Activated naive CD8-positive, alpha-beta T cell (primary cell): ENCODE results near the gene FANCE.

ENCODE experiments used
- H3K27ac Mint-ChIP-seq: one replicate; pipeline ENCODE4 v1.8.0; 2021; ENCODE audit warnings: mixed read lengths
- H3K27me3 Mint-ChIP-seq: one replicate; pipeline ENCODE4 v1.8.0; 2021; ENCODE audit warnings: mixed read lengths
- H3K36me3 Mint-ChIP-seq: one replicate; pipeline ENCODE4 v1.8.0; 2021; ENCODE audit warnings: mixed read lengths
- H3K4me1 Mint-ChIP-seq: one replicate; pipeline ENCODE4 v1.8.0; 2021; ENCODE audit warnings: low read depth, mixed read lengths
- H3K4me3 Mint-ChIP-seq: one replicate; pipeline ENCODE4 v1.8.0; 2021; ENCODE audit warnings: mild to moderate bottlenecking, mixed read lengths
- H3K9me3 Mint-ChIP-seq: one replicate; pipeline ENCODE4 v1.8.0; 2021; ENCODE audit warnings: low read depth, mixed read lengths

The FANCE gene

DNA sequence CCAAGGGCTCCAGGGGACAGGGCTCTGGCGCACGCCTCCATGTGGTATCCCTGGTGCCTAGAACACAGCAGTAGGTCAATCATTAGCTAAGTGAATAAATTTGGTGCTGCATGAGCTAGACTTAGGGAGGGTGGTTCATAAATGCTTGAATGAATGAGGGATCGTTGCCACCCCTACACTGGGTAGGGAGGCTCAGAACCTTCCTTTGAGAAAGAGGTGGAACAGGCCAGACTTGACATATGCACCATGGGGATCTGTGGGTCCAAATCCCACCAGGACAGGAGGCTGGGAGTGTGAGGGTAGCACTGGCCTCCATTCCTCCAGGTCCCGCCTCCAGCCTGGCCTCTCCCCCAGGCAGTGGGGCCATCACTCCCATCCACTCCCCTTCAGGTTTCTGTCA lies 30.9 kb downstream of the FANCE start:
- H3K4me1 Mint-ChIP-seq, result no peaks in the 10 kb centered on the region
- no peaks in the 10 kb centered on the region for H3K27me3 Mint-ChIP-seq
- no peaks in the 10 kb centered on the region for H3K36me3 Mint-ChIP-seq
- H3K4me3 Mint-ChIP-seq, result no peak overlapping the region
- H3K27ac Mint-ChIP-seq, result no peak overlapping the region
- no peaks in the 10 kb centered on the region for H3K9me3 Mint-ChIP-seq

DNA sequence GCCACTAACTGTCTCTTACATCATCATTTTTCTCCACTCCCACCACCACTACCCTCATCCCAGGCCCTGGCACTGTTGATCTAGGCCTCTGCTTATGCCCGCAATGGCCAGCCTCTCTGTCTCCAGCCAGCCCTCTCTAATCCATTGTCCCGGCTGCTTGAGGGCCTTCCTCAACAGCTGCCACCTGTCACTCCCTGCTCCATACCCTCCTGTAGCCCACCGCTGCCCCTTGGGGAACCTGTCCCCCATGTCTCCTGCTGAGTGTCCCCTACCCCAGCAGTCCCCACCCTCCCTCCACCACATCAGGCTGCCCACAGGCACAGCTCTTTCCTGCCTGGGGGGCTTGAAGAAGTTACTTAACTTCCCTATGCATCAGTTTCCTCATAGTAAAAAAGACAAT lies 31.4 kb downstream of the FANCE start:
- Mint-ChIP-seq H3K4me3 (no peak overlapping the region), H3K27ac (no peak overlapping the region), H3K36me3 (no peaks in the 10 kb centered on the region), H3K9me3 (no peaks in the 10 kb centered on the region), H3K27me3 (no peaks in the 10 kb centered on the region), H3K4me1 (no peaks in the 10 kb centered on the region)

DNA sequence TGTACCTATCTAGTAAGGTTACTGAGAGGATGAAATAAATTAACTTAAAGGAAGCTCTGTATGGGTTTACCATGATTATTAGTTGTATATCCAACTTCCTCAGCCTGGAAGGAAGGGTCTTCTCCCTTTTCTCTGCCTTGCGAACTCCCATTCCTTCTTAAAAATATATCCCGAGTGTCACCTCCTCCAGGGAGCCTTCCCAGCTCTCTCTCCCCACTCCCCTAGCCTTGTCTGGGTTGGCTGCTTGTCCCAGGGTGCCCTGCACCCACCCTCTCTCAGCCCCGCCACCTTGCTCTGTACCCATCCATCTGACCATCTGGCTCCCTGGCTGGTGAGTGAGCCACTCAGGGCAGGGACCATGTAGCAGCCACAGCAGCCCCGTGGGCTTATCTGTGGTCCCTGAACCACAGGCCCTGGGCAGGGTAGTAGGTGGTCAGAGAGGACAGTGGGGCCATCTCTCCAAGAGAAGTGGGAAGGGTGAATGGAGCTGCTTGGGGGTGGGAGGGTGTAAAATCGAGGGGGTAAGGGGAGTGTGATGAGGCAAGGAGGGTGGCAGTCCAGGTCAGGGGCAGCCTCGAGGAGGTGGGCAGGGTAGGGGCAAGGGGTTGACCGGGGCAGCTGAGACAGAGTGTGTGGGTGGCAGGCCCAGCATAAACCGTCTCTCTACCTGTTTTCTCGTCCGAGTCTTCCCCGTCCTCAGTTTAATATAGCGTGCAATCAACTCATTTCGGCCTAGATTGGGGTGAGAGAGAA lies 31.9 kb downstream of the FANCE start:
- no peak overlapping the region for H3K4me3 Mint-ChIP-seq
- no peaks in the 10 kb centered on the region for H3K36me3 Mint-ChIP-seq
- no peaks in the 10 kb centered on the region for H3K27me3 Mint-ChIP-seq
- no peak overlapping the region for H3K27ac Mint-ChIP-seq
- no peaks in the 10 kb centered on the region for H3K4me1 Mint-ChIP-seq
- H3K9me3 Mint-ChIP-seq, result no peaks in the 10 kb centered on the region

DNA sequence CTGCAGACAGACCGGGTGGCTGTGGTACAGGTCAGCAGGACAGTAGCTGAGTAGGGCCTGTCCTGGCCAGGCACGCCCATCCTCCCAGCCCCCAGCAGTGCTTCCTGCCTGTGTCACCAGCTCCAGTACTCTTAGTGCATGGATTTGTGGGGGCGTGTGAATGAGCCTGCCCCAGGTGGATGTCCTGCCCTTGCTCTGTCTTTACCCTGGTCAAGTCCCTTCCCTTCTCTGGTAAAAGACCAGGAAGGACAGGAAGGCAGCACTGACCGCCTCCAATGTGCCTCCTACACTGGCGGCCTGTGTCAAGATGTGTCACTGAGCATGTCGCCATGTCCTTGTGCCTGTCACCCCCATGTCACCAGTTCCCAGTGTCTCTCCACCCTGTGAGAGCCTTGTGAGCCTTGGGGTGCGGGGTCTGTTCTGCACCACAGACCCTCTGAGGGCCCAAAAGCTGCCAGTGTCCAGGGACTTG lies 32.8 kb downstream of the FANCE start:
- H3K27me3 Mint-ChIP-seq, result no peaks in the 10 kb centered on the region
- H3K9me3 Mint-ChIP-seq, result no peaks in the 10 kb centered on the region
- no peak overlapping the region for H3K4me3 Mint-ChIP-seq
- H3K4me1 Mint-ChIP-seq, result no peaks in the 10 kb centered on the region
- H3K36me3 Mint-ChIP-seq, result no peaks in the 10 kb centered on the region
- H3K27ac Mint-ChIP-seq, result no peak overlapping the region

DNA sequence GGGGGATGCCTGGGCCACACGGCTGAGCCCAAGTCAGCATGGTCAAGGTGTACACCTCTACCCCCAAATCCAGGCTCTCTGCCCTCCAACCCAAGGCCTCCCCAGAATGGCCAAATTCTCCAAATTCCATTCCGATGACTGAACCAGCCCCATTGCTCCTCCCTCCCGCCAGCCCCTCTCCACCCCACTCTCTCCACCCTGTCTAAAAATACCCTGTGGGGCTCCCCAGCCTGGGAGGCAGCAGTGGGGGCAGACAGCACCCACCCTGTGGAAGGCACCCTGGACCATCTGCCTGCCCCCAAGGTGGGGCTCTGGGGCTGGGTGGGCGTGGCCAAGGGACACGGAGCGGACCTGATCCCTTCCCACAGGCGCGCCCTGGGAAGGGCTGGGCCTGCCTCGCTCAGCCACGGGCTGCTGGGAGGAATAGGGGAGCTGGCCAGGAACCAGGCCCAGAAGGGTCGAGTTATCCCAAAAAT lies 33.3 kb downstream of the FANCE start:
- H3K27me3 Mint-ChIP-seq, result no peaks in the 10 kb centered on the region
- H3K4me3 Mint-ChIP-seq, result no peak overlapping the region
- no peaks in the 10 kb centered on the region for H3K9me3 Mint-ChIP-seq
- no peaks in the 10 kb centered on the region for H3K36me3 Mint-ChIP-seq
- no peaks in the 10 kb centered on the region for H3K4me1 Mint-ChIP-seq
- no peak overlapping the region for H3K27ac Mint-ChIP-seq

DNA sequence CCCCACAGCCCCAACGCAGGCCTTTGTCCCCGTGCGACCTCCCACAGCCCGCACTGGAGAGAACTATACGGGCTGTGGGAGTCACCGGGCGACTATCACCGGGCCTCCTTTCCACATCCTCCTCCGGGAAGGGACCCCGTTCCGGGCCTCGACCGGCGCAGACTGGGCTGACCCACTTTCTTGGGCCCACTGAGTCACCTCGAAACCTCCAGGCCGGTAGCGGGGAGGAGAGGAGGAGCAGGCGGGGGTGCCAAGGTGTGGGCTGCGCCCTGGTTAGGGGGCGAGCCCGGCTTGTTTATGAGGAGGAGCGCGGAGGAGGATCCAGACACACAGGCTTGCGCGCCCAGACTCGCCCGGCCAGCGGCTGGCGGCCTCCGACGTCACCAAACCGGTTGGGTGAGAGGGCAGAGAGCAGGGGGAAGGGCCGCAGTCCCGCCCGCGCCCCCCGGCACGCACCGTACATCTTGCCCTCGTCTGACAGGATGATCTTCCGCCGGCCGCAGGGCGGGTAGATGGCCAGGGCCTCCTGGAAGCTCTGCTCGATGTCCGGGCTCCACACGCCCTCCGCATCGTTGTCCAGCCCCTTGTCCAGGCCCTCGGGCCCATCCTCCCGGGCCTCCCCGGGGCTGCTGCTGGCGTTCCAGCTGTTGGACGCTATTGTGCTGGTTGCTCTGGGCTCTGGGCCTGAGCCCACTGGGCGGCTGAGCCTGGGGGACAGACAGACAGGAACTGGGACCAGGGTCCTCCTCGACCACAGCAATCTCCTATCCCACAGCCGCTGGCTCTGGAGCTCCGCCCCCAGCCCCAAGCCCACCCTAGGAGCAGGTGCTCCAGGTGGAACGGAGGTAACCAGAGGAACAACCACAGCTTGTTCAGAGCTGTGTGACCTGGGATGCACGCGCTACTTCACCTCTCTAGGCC lies 34.1 kb downstream of the FANCE start:
- Mint-ChIP-seq H3K4me1 (no peaks in the 10 kb centered on the region), H3K4me3 (no peak overlapping the region), H3K36me3 (no peaks in the 10 kb centered on the region), H3K27me3 (no peaks in the 10 kb centered on the region), H3K9me3 (no peaks in the 10 kb centered on the region), H3K27ac (no peak overlapping the region)

DNA sequence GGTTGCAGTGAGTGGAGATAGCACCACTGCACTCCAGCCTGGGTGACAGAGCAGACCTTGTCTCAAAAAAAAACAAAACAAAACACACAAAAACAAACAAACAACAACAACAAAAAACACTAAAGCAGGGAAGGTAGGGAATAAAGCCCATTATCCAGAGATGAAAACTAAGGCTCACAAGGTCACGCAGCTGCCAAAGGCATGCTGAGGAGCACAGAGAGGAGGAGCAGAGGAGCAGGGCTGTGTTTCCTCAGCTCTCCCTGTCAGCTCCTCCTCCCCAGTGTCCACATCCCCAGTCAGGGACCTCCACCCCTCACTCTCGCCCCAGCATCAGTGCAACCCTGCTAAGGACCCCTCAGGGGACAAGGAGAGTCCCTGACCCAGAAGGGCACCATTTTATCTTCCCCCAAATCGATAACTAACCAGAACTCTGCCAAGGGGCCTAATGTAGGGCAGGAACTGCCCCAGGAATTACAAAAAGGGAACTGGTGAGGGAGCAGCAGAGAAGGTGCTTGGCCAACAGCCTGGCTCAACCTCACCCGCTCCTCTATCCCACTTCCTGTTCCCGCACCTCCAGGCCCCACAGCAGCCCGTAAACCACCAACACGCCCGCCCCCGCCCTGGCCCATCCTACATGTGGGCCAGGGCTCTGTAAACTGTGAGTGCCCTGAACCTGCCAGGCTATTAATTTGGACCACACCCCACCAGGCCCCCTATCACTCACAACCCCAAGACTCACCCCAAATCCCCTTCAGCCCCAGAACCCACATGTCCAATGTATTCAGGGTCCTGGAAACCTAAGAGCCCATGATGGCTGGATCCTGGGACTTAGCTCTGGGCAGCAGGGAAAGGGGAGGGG lies 35.7 kb downstream of the FANCE start:
- H3K4me1 Mint-ChIP-seq, result peaks cover 3% of the 10 kb centered on the region
- no peaks in the 10 kb centered on the region for H3K9me3 Mint-ChIP-seq
- no peaks in the 10 kb centered on the region for H3K36me3 Mint-ChIP-seq
- no peak overlapping the region for H3K4me3 Mint-ChIP-seq
- no peak overlapping the region for H3K27ac Mint-ChIP-seq
- no peaks in the 10 kb centered on the region for H3K27me3 Mint-ChIP-seq

DNA sequence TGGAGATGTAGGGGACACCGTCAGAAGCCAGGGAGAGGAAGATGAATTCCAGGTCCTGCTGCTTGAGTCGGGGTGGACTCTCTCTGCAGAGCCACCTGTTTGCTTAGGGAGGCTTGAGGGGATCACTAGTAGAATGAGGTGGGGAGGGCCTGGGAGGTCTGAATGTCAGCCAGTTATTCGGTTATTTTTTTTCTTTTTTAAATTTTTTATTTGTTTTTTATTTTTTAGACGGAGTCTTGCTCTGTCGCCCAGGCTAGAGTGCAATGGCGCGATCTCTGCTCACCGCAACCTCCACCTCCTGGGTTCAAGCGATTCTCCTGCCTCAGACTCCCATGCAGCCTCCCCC lies 36.4 kb downstream of the FANCE start:
- Mint-ChIP-seq H3K4me1 (peaks cover 4% of the 10 kb centered on the region), H3K36me3 (no peaks in the 10 kb centered on the region), H3K9me3 (no peaks in the 10 kb centered on the region), H3K4me3 (no peak overlapping the region), H3K27me3 (no peaks in the 10 kb centered on the region), H3K27ac (no peak overlapping the region)

DNA sequence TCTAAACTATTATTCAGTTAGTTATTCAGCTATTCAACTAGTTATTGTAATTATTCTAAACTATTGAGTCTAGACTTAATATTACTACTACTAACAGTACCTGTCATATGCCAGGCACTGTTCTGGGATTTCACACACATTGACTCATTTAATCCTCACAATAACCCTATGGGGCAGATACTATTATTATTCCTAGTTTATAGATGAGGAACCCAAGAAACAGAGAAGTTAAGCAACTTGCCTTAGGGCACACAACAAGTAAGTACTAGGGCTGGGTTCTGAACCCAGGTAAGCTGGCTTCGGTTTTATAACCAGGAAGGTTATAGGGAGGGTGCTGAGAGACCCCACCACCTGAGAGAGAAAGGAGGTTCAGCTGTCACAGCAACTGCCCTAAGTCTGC lies 36.9 kb downstream of the FANCE start:
- no peaks in the 10 kb centered on the region for H3K27me3 Mint-ChIP-seq
- H3K9me3 Mint-ChIP-seq, result no peaks in the 10 kb centered on the region

DNA sequence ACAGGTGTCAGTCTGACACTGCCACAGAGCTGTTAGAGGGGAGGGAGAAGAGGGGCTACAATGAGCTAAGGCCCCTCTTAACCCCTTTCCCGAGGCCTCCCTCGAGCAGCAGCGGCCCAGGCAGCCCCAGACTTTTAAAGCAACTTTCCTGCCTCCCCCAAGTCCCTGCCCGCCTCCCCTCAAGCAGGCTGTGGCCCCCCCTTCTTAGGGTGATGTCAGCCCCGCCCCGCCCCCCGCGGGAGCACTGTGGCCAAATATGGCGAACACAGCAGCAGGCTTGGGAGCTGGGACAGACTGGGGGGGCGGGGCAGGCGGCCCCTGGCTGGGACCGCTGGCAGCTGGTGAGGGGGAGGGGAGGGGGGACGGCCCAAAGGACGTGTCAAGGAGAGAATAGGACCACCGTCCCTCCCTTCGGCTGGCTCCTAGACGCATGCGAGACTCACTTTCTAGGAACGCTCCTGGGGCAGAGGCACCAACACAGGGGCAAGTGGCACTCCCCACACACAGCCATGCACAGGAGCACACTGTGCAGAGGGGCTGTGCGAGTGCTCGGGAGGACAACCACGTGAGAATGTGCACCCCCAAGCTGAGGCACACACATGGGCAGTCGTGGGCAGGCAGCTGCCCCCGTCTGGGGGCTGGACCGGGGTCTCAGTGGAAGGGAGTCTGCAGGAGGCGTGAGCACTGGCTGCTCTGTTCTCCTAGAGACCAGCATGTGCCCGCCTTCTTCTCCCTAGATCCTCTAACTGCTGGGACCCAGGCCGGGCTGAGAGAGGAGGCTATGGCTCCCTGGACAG lies 38.1 kb downstream of the FANCE start:
- peaks cover 10% of the 10 kb centered on the region for H3K4me1 Mint-ChIP-seq
- H3K9me3 Mint-ChIP-seq, result no peaks in the 10 kb centered on the region
- H3K27me3 Mint-ChIP-seq, result no peaks in the 10 kb centered on the region
- no peak overlapping the region for H3K4me3 Mint-ChIP-seq
- H3K27ac Mint-ChIP-seq, result no peak overlapping the region
- no peaks in the 10 kb centered on the region for H3K36me3 Mint-ChIP-seq

More for the DNA sequence above, 36.9 kb downstream of the FANCE start:
- Mint-ChIP-seq H3K4me1 (peaks cover 8% of the 10 kb centered on the region), H3K4me3 (no peak overlapping the region), H3K27ac (no peak overlapping the region), H3K36me3 (no peaks in the 10 kb centered on the region)

DNA sequence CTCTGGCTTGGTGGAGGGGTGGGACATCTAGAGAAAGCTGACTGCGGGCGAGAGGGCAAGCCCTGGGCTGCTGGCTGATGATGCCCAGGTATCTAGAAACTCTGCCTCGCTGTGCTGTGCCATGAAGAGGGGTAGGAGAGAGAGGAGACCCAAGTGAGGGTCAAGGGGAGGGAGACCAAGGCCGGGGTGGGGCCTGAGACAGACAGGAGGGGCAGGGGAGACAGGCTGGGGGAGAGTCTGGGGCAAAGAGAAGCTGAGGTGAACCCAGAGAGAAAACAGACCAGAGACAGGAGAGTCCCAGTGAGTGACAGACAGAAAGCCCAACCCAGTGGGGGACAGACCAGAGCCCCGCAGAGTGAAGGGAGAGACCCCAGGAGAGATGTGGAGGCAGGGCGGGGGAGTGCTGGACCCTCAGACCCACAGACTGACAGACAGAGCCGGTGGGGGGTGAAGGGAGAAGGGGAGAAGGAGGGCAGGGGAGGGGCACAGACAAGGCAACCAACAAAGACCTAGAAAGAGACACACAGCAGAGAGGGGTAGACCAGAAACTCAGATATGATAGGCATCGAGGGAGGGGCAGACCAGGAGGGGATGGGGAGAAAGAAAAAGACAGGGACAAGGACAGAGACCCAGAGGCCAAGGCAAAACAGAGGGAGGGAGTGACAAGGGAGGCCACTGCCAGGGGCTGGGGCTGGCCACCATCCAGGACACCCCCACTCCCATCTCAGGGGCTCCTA lies 38.9 kb downstream of the FANCE start:
- Mint-ChIP-seq H3K9me3 (no peaks in the 10 kb centered on the region), H3K36me3 (no peaks in the 10 kb centered on the region), H3K4me3 (no peak overlapping the region), H3K27me3 (no peaks in the 10 kb centered on the region), H3K27ac (no peak overlapping the region), H3K4me1 (peaks cover 12% of the 10 kb centered on the region)

DNA sequence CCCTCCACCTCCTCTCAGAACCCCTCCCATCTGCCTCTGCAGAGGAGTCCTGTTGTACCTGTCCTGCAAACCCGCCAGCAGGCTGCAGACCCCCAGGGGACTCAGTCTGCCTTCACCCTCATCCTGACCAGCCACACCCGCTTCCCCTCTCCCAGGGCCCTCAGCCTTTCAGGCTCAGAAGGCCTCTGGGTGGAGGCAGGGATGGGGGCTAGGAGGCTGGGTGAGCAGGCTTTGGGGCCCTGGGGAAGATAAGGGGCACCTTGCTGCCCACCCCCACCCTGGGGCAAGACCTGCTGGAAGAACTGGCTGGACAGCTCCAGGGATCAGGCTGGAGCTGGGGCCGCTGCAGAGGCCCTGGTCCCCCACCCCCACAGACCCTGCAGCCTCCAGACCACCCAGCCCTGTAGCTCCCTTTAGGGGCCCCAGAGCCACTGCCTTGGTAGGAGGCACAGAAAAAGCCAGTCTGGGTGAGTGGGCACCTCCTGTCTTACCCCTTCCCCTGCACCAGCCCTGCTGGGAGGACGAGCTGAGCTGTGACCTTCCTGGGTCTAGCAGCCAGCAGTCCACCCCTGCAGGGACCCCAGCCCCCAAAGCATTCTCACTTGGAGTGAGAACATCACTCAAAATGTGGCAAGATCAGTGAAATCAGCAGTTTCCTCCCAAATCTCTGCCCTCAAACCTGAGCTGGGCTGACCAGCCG lies 39.6 kb downstream of the FANCE start:
- Mint-ChIP-seq H3K4me3 (no peak overlapping the region), H3K4me1 (peaks cover 12% of the 10 kb centered on the region), H3K27ac (no peak overlapping the region), H3K27me3 (no peaks in the 10 kb centered on the region), H3K36me3 (no peaks in the 10 kb centered on the region), H3K9me3 (no peaks in the 10 kb centered on the region)

DNA sequence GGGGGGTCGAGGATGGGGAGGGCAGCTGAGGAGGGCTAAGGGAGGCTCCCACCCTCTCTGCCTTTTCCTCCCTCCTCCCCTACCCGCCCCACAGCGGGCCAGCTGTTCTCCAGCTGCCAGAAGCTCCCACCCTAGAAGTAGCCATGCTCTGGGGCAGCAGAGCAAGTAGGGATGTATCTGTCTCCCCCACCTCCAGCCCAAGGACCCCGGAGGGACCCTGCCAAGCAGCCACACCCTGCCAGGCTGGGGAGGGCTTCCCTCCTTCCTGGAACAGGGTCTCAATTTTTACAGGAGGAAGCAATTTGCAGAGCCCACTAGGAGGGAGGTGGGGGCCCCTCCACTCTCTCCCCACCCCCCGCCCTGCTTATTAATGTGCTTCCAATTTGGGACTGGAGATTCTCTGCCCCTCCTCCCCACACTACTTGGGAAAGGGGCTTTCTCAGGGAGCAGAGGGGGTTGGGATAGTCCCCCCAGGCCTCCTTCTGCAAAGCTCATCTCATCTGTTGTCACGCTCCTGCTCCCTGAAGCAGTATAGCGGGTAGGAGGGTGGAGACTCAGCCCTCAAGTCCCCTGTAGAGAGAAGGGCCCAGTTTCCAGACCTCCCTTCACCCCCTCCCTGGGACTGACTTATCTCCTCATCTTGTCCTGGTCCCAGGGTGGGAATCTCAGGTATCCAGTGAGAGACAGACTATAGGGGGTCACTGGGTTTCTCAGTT lies 40.3 kb downstream of the FANCE start:
- H3K27ac Mint-ChIP-seq, result no peak overlapping the region
- H3K9me3 Mint-ChIP-seq, result no peaks in the 10 kb centered on the region
- no peaks in the 10 kb centered on the region for H3K36me3 Mint-ChIP-seq
- no peak overlapping the region for H3K4me3 Mint-ChIP-seq
- no peaks in the 10 kb centered on the region for H3K27me3 Mint-ChIP-seq
- peaks cover 12% of the 10 kb centered on the region for H3K4me1 Mint-ChIP-seq
